Activated naive CD4-positive, alpha-beta T cell treated with anti-CD3 and anti-CD28 coated beads, Interleukin-2, amount 10 ng/mL, durations not matched to agents 7 days and 5 days (primary cell): ENCODE data around the gene DAW1.
"Not testable (repeated sequence)": the region's sequence is repeated elsewhere in the genome, so short reads cannot be mapped to it uniquely, and the experiment has no call there.

Experiments used
- CTCF ChIA-PET: fragments of 350-600 bp; sonication (Branson Sonifier 250); formaldehyde crosslinking; loops from one replicate; lab custom pipeline; 2021; ENCODE audit warnings: antibody characterized with exemption; lab: Charles Lee
- DNase-seq: peaks from one replicate; pipeline ENCODE4 v3.0.0-alpha.2; 2020
- H3K27ac Mint-ChIP-seq: one replicate; pipeline ENCODE4 v1.8.0; 2021; ENCODE audit warnings: mild to moderate bottlenecking, moderate library complexity, mixed read lengths
- H3K27me3 Mint-ChIP-seq: one replicate; pipeline ENCODE4 v1.8.0; 2021; ENCODE audit warnings: mild to moderate bottlenecking, mixed read lengths
- H3K36me3 Mint-ChIP-seq: one replicate; pipeline ENCODE4 v1.8.0; 2021; ENCODE audit warnings: mixed read lengths
- H3K4me1 Mint-ChIP-seq: one replicate; pipeline ENCODE4 v1.8.0; 2021; ENCODE audit warnings: mixed read lengths
- H3K4me3 Mint-ChIP-seq: one replicate; pipeline ENCODE4 v1.8.0; 2021; ENCODE audit warnings: mild to moderate bottlenecking, moderate library complexity, mixed read lengths
- H3K9me3 Mint-ChIP-seq: one replicate; pipeline ENCODE4 v1.8.0; 2021; ENCODE audit warnings: mixed read lengths

DAW1 gene

GRCh38 chr2:227906991-227907390 is 35.6 kb downstream of the DAW1 start:
- no peak overlapping the region for H3K4me3 Mint-ChIP-seq
- no peaks in the 10 kb centered on the region for H3K9me3 Mint-ChIP-seq
- no peak overlapping the region for H3K27ac Mint-ChIP-seq
- H3K36me3 Mint-ChIP-seq: no peaks in the 10 kb centered on the region
- no peaks in the 10 kb centered on the region for H3K4me1 Mint-ChIP-seq
- no peak for DNase-seq
- no peaks in the 10 kb centered on the region for H3K27me3 Mint-ChIP-seq
- CTCF ChIA-PET: no interaction called here

DNA sequence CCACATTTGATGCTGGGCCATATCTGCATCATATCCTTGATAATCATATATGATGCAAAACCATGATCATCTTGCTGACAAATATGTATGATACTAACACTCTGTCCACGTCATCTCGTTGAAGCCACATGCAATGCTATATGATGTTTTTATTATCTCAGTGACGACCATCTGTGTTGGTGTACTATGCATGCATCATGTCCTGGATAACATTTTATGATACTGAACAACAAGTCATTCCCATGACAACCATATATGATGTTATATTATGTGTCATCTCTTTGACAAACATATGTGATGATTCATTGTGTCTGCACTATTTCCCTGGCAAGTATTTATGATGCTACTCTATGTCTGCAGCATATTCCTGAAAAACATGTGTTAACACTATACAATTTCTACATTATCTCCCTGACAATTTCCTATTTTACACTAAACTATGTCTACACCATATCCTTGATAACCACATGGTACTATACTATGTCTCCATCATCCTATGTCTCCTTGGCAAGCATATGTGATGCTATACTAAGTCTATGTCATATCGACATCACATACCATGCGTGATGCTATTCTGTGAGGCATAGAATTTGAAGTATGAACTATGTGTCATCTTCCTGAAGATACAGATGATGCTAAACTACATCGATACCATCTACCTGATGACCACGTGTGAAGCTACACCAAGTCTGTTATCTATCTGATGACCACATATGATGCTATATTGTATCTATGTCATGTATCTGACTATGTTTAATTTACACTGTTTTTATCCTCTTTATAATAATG is 37.0 kb downstream of the DAW1 start:
- H3K27ac Mint-ChIP-seq: no peak overlapping the region
- CTCF ChIA-PET: no interaction called here
- no peaks in the 10 kb centered on the region for H3K9me3 Mint-ChIP-seq
- H3K4me3 Mint-ChIP-seq: no peak overlapping the region
- H3K4me1 Mint-ChIP-seq: no peaks in the 10 kb centered on the region
- H3K36me3 Mint-ChIP-seq: no peaks in the 10 kb centered on the region
- no peaks in the 10 kb centered on the region for H3K27me3 Mint-ChIP-seq
- DNase-seq: no peak

DNA sequence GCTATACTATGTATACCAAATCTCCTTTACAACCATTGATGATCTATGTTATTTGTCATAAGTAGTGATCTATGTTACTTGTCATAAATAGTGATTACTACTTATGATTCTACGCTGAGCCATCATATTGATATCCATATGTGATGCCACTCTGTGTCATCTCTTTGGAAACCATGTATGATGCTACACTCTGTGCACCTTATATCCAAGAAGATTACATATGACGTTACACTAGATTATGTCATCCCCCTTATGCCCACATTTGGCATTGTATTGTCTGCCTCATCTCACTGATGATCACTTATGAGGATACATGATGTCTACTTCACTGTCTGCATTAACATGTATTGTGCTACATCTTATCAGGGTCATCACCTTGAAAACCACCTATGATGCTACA is 42.9 kb downstream of the DAW1 start:
- H3K4me1 Mint-ChIP-seq: no peaks in the 10 kb centered on the region
- no peak overlapping the region for H3K4me3 Mint-ChIP-seq
- no peak for DNase-seq
- CTCF ChIA-PET: no interaction called here
- no peaks in the 10 kb centered on the region for H3K9me3 Mint-ChIP-seq
- H3K27ac Mint-ChIP-seq: no peak overlapping the region
- no peaks in the 10 kb centered on the region for H3K36me3 Mint-ChIP-seq
- H3K27me3 Mint-ChIP-seq: no peaks in the 10 kb centered on the region

GRCh38 chr2:227921648-227922047 is 50.2 kb downstream of the DAW1 start:
- Mint-ChIP-seq H3K4me1 (no peaks in the 10 kb centered on the region), H3K4me3 (no peak overlapping the region), H3K27me3 (peaks cover 3% of the 10 kb centered on the region), H3K36me3 (no peaks in the 10 kb centered on the region), H3K27ac (no peak overlapping the region), H3K9me3 (no peaks in the 10 kb centered on the region)
- no peak for DNase-seq
- CTCF ChIA-PET: no interaction called here

- no peak for DNase-seq
- H3K27me3 Mint-ChIP-seq: no peaks in the 10 kb centered on the region
- CTCF ChIA-PET: no interaction called here
- peaks cover 5% of the 10 kb centered on the region for H3K9me3 Mint-ChIP-seq
- H3K4me3 Mint-ChIP-seq: no peak overlapping the region
- no peaks in the 10 kb centered on the region for H3K36me3 Mint-ChIP-seq
- H3K27ac Mint-ChIP-seq: no peak overlapping the region
- H3K4me1 Mint-ChIP-seq: no peaks in the 10 kb centered on the region
Measured at GRCh38 chr2:227932001-227932400, 60.6 kb downstream of the DAW1 start.

DNA sequence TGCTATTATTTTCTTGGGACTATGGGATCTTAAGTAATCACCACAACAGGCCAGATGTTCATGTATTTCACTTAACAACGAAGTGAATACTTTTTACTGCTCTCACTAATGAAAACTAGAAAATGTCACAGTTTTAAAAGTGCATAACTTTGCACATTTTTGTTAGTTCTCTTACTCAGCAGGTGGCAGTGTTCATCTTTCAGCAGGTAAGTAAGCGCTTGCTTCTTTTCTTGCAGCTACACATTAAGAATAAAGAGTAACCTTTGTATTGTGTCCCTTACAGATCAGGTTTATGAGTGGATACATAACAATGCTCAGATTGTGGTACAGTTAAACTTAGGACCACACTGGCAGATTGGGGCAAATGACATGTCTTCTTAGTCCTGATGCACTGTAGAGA is 61.0 kb downstream of the DAW1 start:
- Mint-ChIP-seq H3K27ac (no peak overlapping the region), H3K36me3 (no peaks in the 10 kb centered on the region), H3K9me3 (peaks cover 3% of the 10 kb centered on the region), H3K4me3 (no peak overlapping the region), H3K27me3 (no peaks in the 10 kb centered on the region), H3K4me1 (no peaks in the 10 kb centered on the region)
- DNase-seq: no peak
- CTCF ChIA-PET: no interaction called here

GRCh38 chr2:227933884-227934283 is 62.5 kb downstream of the DAW1 start:
- no peaks in the 10 kb centered on the region for H3K27me3 Mint-ChIP-seq
- H3K9me3 Mint-ChIP-seq: peaks cover 3% of the 10 kb centered on the region
- H3K4me3 Mint-ChIP-seq: no peak overlapping the region
- H3K36me3 Mint-ChIP-seq: no peaks in the 10 kb centered on the region
- H3K4me1 Mint-ChIP-seq: no peaks in the 10 kb centered on the region
- CTCF ChIA-PET: no interaction called here
- no peak overlapping the region for H3K27ac Mint-ChIP-seq
- DNase-seq: no peak

DNA sequence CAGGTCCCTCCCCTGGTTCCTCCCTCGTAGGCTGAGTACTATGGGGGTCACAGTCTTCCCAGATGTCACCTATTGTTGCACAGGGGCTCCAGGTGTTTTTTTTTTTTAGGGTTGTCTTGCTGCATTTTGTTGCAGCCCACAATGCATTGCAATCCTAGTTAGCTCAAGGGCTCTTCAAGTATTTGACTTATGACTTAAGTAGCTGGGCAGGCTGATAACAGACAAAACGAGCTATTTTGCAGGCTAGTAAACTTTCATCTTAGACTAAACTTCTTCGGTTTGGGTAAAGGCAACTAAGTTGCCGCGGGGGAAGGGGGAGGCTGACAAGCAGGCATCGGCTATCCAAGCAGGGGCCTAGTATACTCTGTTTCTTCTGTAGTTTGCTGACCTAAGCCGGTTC is 64.8 kb downstream of the DAW1 start:
- H3K4me1 Mint-ChIP-seq, H3K27me3 Mint-ChIP-seq, CTCF ChIA-PET, H3K4me3 Mint-ChIP-seq, H3K36me3 Mint-ChIP-seq, H3K27ac Mint-ChIP-seq, DNase-seq, H3K9me3 Mint-ChIP-seq: not testable (repeated sequence)

- Mint-ChIP-seq H3K27me3 (no peaks in the 10 kb centered on the region), H3K4me3 (no peak overlapping the region), H3K4me1 (no peaks in the 10 kb centered on the region), H3K27ac (no peak overlapping the region), H3K36me3 (no peaks in the 10 kb centered on the region), H3K9me3 (peaks cover 3% of the 10 kb centered on the region)
- DNase-seq: peak; percentile 20
- CTCF ChIA-PET: no interaction called here
Measured at GRCh38 chr2:227939271-227940027, 68.0 kb downstream of the DAW1 start.

GRCh38 chr2:227942021-227942420 is 70.6 kb downstream of the DAW1 start:
- Mint-ChIP-seq H3K27me3 (no peaks in the 10 kb centered on the region), H3K4me3 (no peak overlapping the region), H3K36me3 (no peaks in the 10 kb centered on the region), H3K9me3 (no peaks in the 10 kb centered on the region), H3K4me1 (no peaks in the 10 kb centered on the region), H3K27ac (no peak overlapping the region)
- no peak for DNase-seq
- CTCF ChIA-PET: no interaction called here

DNA sequence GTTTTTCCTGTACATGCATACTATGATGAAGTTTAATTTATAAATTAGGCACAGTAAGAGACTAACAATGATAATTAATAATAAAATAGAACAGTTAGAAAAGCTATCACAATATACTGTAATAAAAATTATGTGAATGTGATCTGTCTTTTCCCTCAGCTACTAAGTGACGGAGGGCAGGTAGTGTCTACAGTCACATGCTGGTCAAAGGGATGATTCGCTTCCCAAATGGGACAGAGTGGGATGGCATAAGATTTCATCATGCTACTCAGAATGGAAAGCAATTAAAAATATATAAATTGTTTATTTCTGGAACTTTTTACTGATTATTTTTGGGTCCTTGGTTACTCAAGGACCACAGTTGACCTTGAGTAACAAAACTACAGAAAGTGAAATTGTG is 71.5 kb downstream of the DAW1 start:
- H3K27ac Mint-ChIP-seq: no peak overlapping the region
- no peak for DNase-seq
- no peaks in the 10 kb centered on the region for H3K27me3 Mint-ChIP-seq
- H3K9me3 Mint-ChIP-seq: no peaks in the 10 kb centered on the region
- H3K4me1 Mint-ChIP-seq: no peaks in the 10 kb centered on the region
- CTCF ChIA-PET: interaction anchor here (1.0 kb wide), 1 partner anchor 298 kb away, joined by 3 read pairs; no protein-coding TSS in a partner anchor
- H3K4me3 Mint-ChIP-seq: no peak overlapping the region
- no peaks in the 10 kb centered on the region for H3K36me3 Mint-ChIP-seq

- Mint-ChIP-seq H3K27me3 (no peaks in the 10 kb centered on the region), H3K36me3 (no peaks in the 10 kb centered on the region), H3K27ac (no peak overlapping the region), H3K4me3 (no peak overlapping the region), H3K9me3 (no peaks in the 10 kb centered on the region), H3K4me1 (no peaks in the 10 kb centered on the region)
- CTCF ChIA-PET: no interaction called here
- no peak for DNase-seq
Measured at GRCh38 chr2:227960317-227960716, 88.9 kb downstream of the DAW1 start.

DNA sequence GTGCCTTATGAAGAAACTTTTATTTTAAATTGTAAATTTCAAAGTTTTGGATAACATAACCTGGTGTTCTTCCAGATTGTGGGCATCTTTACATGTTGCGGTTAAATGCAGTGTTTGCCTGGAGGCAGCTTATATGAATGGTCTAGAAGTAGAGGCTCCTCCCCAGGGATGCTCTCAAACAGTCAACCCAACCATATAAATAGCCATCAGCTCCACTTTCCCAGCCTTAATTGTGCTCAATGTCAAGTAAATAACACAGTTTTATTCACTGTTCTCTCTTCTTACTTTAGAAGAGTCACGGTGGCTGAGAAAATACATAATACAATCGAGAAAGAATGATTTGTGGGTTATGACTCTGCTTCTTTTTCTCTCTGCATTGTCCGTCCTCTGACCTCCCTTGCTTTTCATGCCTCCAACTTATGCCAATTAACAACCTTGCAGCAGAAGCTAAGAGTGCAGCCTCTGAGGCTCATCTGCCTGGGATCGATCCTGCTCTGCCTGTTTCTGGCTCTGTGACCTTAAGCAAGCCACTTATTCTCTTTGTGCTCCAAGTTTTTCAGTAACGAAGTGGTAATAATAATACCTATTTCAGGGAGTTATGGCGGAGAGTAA is 100.3 kb downstream of the DAW1 start:
- no peak for DNase-seq
- Mint-ChIP-seq H3K27me3 (no peaks in the 10 kb centered on the region), H3K36me3 (no peaks in the 10 kb centered on the region), H3K4me1 (no peaks in the 10 kb centered on the region), H3K27ac (no peak overlapping the region), H3K4me3 (no peak overlapping the region), H3K9me3 (peaks cover 2% of the 10 kb centered on the region)
- CTCF ChIA-PET: no interaction called here

DNA sequence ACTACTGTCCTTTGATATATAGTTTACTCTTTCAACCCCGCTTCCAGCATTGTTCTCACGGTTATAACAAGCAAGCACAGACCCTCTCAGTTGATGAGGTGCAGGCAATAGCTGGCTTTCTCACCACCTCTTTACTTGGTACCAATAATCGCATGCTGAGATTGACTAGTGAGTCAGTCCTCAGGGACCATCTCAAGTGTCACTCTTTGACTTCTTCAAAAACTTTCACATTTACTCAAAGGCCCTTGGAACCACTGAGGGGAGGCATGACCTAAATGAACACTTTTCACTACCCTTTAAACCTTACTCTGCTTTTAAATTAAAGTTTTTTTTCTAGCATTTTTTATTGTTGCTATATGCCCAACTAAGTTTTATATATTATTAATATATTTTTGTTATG is 101.8 kb downstream of the DAW1 start:
- Mint-ChIP-seq H3K27ac (no peak overlapping the region), H3K27me3 (no peaks in the 10 kb centered on the region), H3K36me3 (no peaks in the 10 kb centered on the region), H3K9me3 (peaks cover 2% of the 10 kb centered on the region), H3K4me3 (no peak overlapping the region), H3K4me1 (no peaks in the 10 kb centered on the region)
- no peak for DNase-seq
- CTCF ChIA-PET: no interaction called here
